Breast epithelium (tissue), 4 donors: ENCODE data around the gene DIRAS1. TPM values are rescaled to one million over a fixed set of nuclear protein-coding genes. Genes with fewer than 3 reads are reported as not detected.

Experiments
- DNase-seq, 2 donors: peaks; one replicate each; pipeline ENCODE4 v3.0.0-alpha.2; 2019; ENCODE audit warnings: low spot score in 2 of 2
- H3K27ac ChIP-seq, 2 donors: fragments of 200-600 bp; sonication (generic) in 1 of 2; one replicate each; pipeline ENCODE4 v1.5.1; 2016 to 2019; ENCODE audit warnings: mild to moderate bottlenecking in 1 of 2
- H3K27me3 ChIP-seq, 2 donors: fragments of 200-600 bp; sonication (generic) in 1 of 2; one replicate each; pipeline versions ENCODE4 v1.5.1 to v1.6.0; 2017 to 2019; ENCODE audit warnings: control low read depth in 1 of 2, mild to moderate bottlenecking in 1 of 2
- H3K36me3 ChIP-seq: fragments of 200-600 bp; one replicate; pipeline ENCODE4 v1.5.1; 2019
- H3K4me1 ChIP-seq, 2 donors: fragments of 200-600 bp; sonication (generic); one replicate each; pipeline ENCODE4 v1.5.1; 2016 to 2019; ENCODE audit warnings: control low read depth in 1 of 2
- H3K4me3 ChIP-seq, 3 donors: fragments of 200-600 bp; sonication (generic); 1 replicate in 2 of 3; 2 replicates in 1 of 3; pipeline ENCODE4 v1.5.1; 2016 to 2019; ENCODE audit warnings: mild to moderate bottlenecking in 3 of 3, moderate library complexity in 2 of 3
- H3K9me3 ChIP-seq, 2 donors: fragments of 200-600 bp; sonication (generic) in 1 of 2; one replicate each; pipeline ENCODE4 v1.5.1; 2016 to 2019; ENCODE audit warnings: control low read depth in 1 of 2
- CTCF ChIP-seq, 3 donors: fragments of 450-650 bp; IDR thresholded peaks; one replicate each; pipeline ENCODE4 v1.5.1; 2016 to 2017; ENCODE audit warnings: antibody characterized with exemption in 3 of 3, mild to moderate bottlenecking in 3 of 3, moderate library complexity in 3 of 3
- POLR2A ChIP-seq: fragments of 450-650 bp; IDR thresholded peaks from one replicate; pipeline ENCODE4 v1.6.1; 2016; ENCODE audit warnings: antibody characterized with exemption, mild to moderate bottlenecking, moderate library complexity
- POLR2AphosphoS5 ChIP-seq, 3 donors: sonication (generic); formaldehyde crosslinking; IDR thresholded peaks; one replicate each; pipeline ENCODE4 v1.6.1; 2017; ENCODE audit warnings: antibody characterized with exemption in 3 of 3
- intact Hi-C: fragments of 100-400 bp; cut with DNase I; formaldehyde crosslinking; loops from one replicate; pipeline ENCODE4 v1.15.1; 2023; ENCODE audit warnings: low total_unique reads
- total RNA-seq, 3 donors: library from RNA; depleted of rRNA; stranded (reverse); fragments of >200 nt; gene quantifications; one replicate each; pipeline ENCODE4 v1.1.0, GENCODE V29; 2016

DIRAS1 gene
- total RNA-seq, 3 donors from 2014 or later: 0.64 to 3.7 (median 3.6) TPM

- Histone ChIP-seq H3K4me3 (peak overlapping the region in 2 of 3 donors; percentile 12 to 34), H3K9me3 (no peaks in the 10 kb centered on the region), H3K27me3 (peaks cover 3 to 4% of the 10 kb centered on the region in 2 donors), H3K36me3 (no peaks in the 10 kb centered on the region), H3K4me1 (no peaks in the 10 kb centered on the region), H3K27ac (no peak overlapping the region)
- peak; percentile 46 to 66 for DNase-seq
- TF ChIP-seq POLR2AphosphoS5 (IDR thresholded peaks at IDR 0.05) (no peak), CTCF (IDR thresholded peaks at IDR 0.05) (no peak), POLR2A (no peak)
- intact Hi-C loops: no loop called here
Observed at GRCh38 chr19:2722541-2723344, 1.6 kb upstream of the DIRAS1 start.

GRCh38 chr19:2721570-2722540 lies 683 bp upstream of the DIRAS1 start:
- no peak for DNase-seq
- intact Hi-C loops: no loop called here
- Histone ChIP-seq H3K9me3 (no peaks in the 10 kb centered on the region), H3K4me1 (no peaks in the 10 kb centered on the region), H3K27ac (no peak overlapping the region), H3K4me3 (peak overlapping the region; percentile 35 to 70 (median 67)), H3K36me3 (no peaks in the 10 kb centered on the region), H3K27me3 (peaks cover 2 to 4% of the 10 kb centered on the region in 2 donors)
- TF ChIP-seq POLR2A (no peak), CTCF (IDR thresholded peaks at IDR 0.05) (no peak), POLR2AphosphoS5 (IDR thresholded peaks at IDR 0.05) (no peak)

- Histone ChIP-seq H3K27me3 (peaks cover 0 to 4% of the 10 kb centered on the region in 2 donors), H3K27ac (no peak overlapping the region), H3K9me3 (peaks cover 4 to 7% of the 10 kb centered on the region in 2 donors), H3K36me3 (no peaks in the 10 kb centered on the region), H3K4me3 (peak overlapping the region; percentile 33 to 70 (median 67)), H3K4me1 (no peaks in the 10 kb centered on the region)
- intact Hi-C loops: loop anchor here (2.0 kb wide), 1 partner anchor 27 kb away; no protein-coding TSS in a partner anchor
- TF ChIP-seq POLR2A (no peak), CTCF (IDR thresholded peaks at IDR 0.05) (no peak), POLR2AphosphoS5 (IDR thresholded peaks at IDR 0.05) (no peak)
- no peak for DNase-seq
Observed at GRCh38 chr19:2719920-2720776, 1.0 kb downstream of the DIRAS1 start.

- H3K36me3 ChIP-seq: no peaks in the 10 kb centered on the region
- DNase-seq: no peak
- TF ChIP-seq CTCF (IDR thresholded peaks at IDR 0.05) (no peak), POLR2AphosphoS5 (IDR thresholded peaks at IDR 0.05) (no peak), POLR2A (no peak)
- peaks cover 5 to 9% of the 10 kb centered on the region in 2 donors for H3K9me3 ChIP-seq
- H3K4me1 ChIP-seq: no peaks in the 10 kb centered on the region
- intact Hi-C loops: loop anchor here (2.0 kb wide), 1 partner anchor 26 kb away; no protein-coding TSS in a partner anchor
- peaks cover 0 to 4% of the 10 kb centered on the region in 2 donors for H3K27me3 ChIP-seq
- no peak overlapping the region for H3K27ac ChIP-seq
- no peak overlapping the region for H3K4me3 ChIP-seq
Observed at GRCh38 chr19:2719232-2719735, 1.9 kb downstream of the DIRAS1 start.
